HepG2 (cell line): ENCODE measurements around the gene TMED5. TPM values are rescaled to one million over a fixed set of nuclear protein-coding genes. Genes with fewer than 3 reads are reported as not detected.

ENCODE experiments used
- CBX5 ChIP-seq: sonication (generic); formaldehyde crosslinking; IDR thresholded peaks from 2 replicates; pipeline ENCODE4 v1.4.0; 2020; ENCODE audit warnings: missing genetic modification reagents, borderline replicate concordance
- CEBPB ChIP-seq: IDR thresholded peaks from 2 replicates; pipeline ENCODE4 v1.6.1; 2011; ENCODE audit warnings: low read depth, low read length, improper control_type of control experiment, borderline replicate concordance
- DZIP1 ChIP-seq: sonication (generic); formaldehyde crosslinking; IDR thresholded peaks from 2 replicates; pipeline ENCODE4 v1.5.0; 2020; ENCODE audit warnings: mild to moderate bottlenecking, missing genetic modification reagents
- FLYWCH1 ChIP-seq: sonication (generic); formaldehyde crosslinking; IDR thresholded peaks from 2 replicates; pipeline ENCODE4 v1.8.1; 2023; ENCODE audit warnings: mild to moderate bottlenecking, missing genetic modification reagents
- FOXJ3 ChIP-seq: sonication (generic); formaldehyde crosslinking; IDR thresholded peaks from 2 replicates; pipeline ENCODE4 v1.4.0; 2020; ENCODE audit warnings: missing genetic modification reagents, mild to moderate bottlenecking, borderline replicate concordance
- FOXO1 ChIP-seq: sonication (generic); formaldehyde crosslinking; IDR thresholded peaks from 2 replicates; pipeline ENCODE4 v1.4.0; 2020; ENCODE audit warnings: missing genetic modification reagents
- LCORL ChIP-seq, 2 experiments: fragments of 450-650 bp in 1 of 2; sonication (generic) in 1 of 2; formaldehyde crosslinking in 1 of 2; IDR thresholded peaks; 2 replicates each; pipeline versions ENCODE4 v1.5.0 to v1.6.1; 2017 to 2020; ENCODE audit warnings: antibody characterized with exemption in 1 of 2, missing genetic modification reagents in 1 of 2
- MBNL3 ChIP-seq: fragments of 250-450 bp; sonication (Bioruptor Pico); conservative IDR thresholded peaks from 2 replicates; pipeline ENCODE4 v1.8.0; 2022; ENCODE audit warnings: mild to moderate bottlenecking, inconsistent platforms
- MLX ChIP-seq: IDR thresholded peaks from 2 replicates; pipeline ENCODE4 v1.6.1; 2016
- PHF20 ChIP-seq: sonication (generic); formaldehyde crosslinking; IDR thresholded peaks from 2 replicates; pipeline ENCODE4 v1.5.0; 2020; ENCODE audit warnings: mild to moderate bottlenecking, missing genetic modification reagents
- PREB ChIP-seq: sonication (generic); formaldehyde crosslinking; IDR thresholded peaks from 2 replicates; pipeline ENCODE4 v1.4.0; 2020; ENCODE audit warnings: missing genetic modification reagents
- SCMH1 ChIP-seq: sonication (generic); formaldehyde crosslinking; IDR thresholded peaks from 2 replicates; pipeline ENCODE4 v1.9.0; 2021; ENCODE audit warnings: missing genetic modification reagents, mild to moderate bottlenecking, borderline replicate concordance
- SETDB1 ChIP-seq: sonication (generic); formaldehyde crosslinking; IDR thresholded peaks from 2 replicates; pipeline ENCODE4 v1.5.1; 2020; ENCODE audit warnings: missing genetic modification reagents, mild to moderate bottlenecking, borderline replicate concordance
- SP4 ChIP-seq: sonication (generic); formaldehyde crosslinking; IDR thresholded peaks from 2 replicates; pipeline ENCODE4 v1.8.1; 2023; ENCODE audit warnings: mild to moderate bottlenecking, missing genetic modification reagents
- SRY ChIP-seq: sonication (generic); formaldehyde crosslinking; IDR thresholded peaks from 2 replicates; pipeline ENCODE4 v1.8.0; 2022; ENCODE audit warnings: mild to moderate bottlenecking, missing genetic modification reagents
- U2AF1 ChIP-seq: fragments of 200-400 bp; formaldehyde crosslinking; optimal IDR thresholded peaks from 2 replicates; pipeline ENCODE3; 2017; ENCODE audit warnings: mild to moderate bottlenecking, low read depth, low read length
- ZNF280B ChIP-seq: sonication (generic); formaldehyde crosslinking; IDR thresholded peaks from 2 replicates; pipeline ENCODE4 v1.5.0; 2020; ENCODE audit warnings: missing genetic modification reagents, mild to moderate bottlenecking, borderline replicate concordance
- ZNF33B ChIP-seq: sonication (generic); formaldehyde crosslinking; IDR thresholded peaks from 2 replicates; pipeline ENCODE4 v1.5.1; 2020; ENCODE audit warnings: mild to moderate bottlenecking, missing genetic modification reagents
- ZNF383 ChIP-seq: sonication (generic); formaldehyde crosslinking; IDR thresholded peaks from 2 replicates; pipeline ENCODE4 v1.4.0; 2020; ENCODE audit warnings: missing genetic modification reagents, mild to moderate bottlenecking, borderline replicate concordance
- ZNF597 ChIP-seq: sonication (generic); formaldehyde crosslinking; IDR thresholded peaks from 2 replicates; pipeline ENCODE4 v1.5.0; 2020; ENCODE audit warnings: missing genetic modification reagents
- ZNF746 ChIP-seq: sonication (generic); formaldehyde crosslinking; IDR thresholded peaks from 2 replicates; pipeline ENCODE4 v1.8.0; 2022; ENCODE audit warnings: mild to moderate bottlenecking, missing genetic modification reagents
- ZSCAN29 ChIP-seq: sonication (generic); formaldehyde crosslinking; conservative IDR thresholded peaks from 2 replicates; pipeline ENCODE4 v1.4.0; 2020; ENCODE audit warnings: mild to moderate bottlenecking, missing genetic modification reagents
- polyA plus RNA-seq, 8 experiments: library from polyadenylated mRNA; depleted of rRNA in 3 of 8; stranded (reverse) in 7 of 8; unstranded in 1 of 8; fragments of >200 nt; fragmentation: Illumina TruSeq in 4 of 8; extraction: Trizol in 4 of 8; gene quantifications; 2 replicates each; pipeline versions ENCODE4 v1.2.1 to v1.2.3, GENCODE V29; 2011 to 2016; ENCODE audit warnings: low read depth in 4 of 8, missing spikeins in 1 of 8, mixed read lengths in 1 of 8; ENCODE audit not compliant: insufficient read depth in 1 of 8
- total RNA-seq, 5 experiments: library from RNA; depleted of rRNA; stranded (reverse); fragments of >200 nt; fragmentation: Illumina TruSeq; extraction: Trizol; gene quantifications; 2 replicates each; pipeline ENCODE4 v1.2.3, GENCODE V29; 2016; ENCODE audit warnings: low read depth in 1 of 5

TMED5 gene
- total and polyA plus RNA-seq, 2 of the 13 experiments (the other 11 are each of a cell fraction or from before 2014, with no cell fraction given) = 58.1 to 99.0 TPM

- TF ChIP-seq FLYWCH1 (CRISPR knock-in tag) = no peak
- no peak for TF ChIP-seq MBNL3 (CRISPR knock-in tag)
- no peak for TF ChIP-seq U2AF1
- TF ChIP-seq SP4 (CRISPR knock-in tag) = peak; percentile 78
- TF ChIP-seq ZNF597 (CRISPR knock-in tag) = 0 out of 2 replicates have a peak, but pooled peaks have one; percentile 16
- TF ChIP-seq FOXJ3 (CRISPR knock-in tag) = peak; percentile 69; the same call in 1 of the 2 replicates
- no peak; the same call in 1 of the 2 replicates for TF ChIP-seq ZNF383 (CRISPR knock-in tag)
- TF ChIP-seq ZNF33B (CRISPR knock-in tag) = peak; percentile 94
- peak; percentile 82; the same call in 1 of the 2 replicates for TF ChIP-seq ZNF280B
- peak; percentile 66; the same call in 1 of the 2 replicates for TF ChIP-seq SRY (CRISPR knock-in tag)
- no peak for TF ChIP-seq SCMH1 (CRISPR knock-in tag)
- peak; percentile 64; the same call in 1 of the 2 replicates for TF ChIP-seq ZNF746 (CRISPR knock-in tag)
- TF ChIP-seq SETDB1 (CRISPR knock-in tag) = no peak
- no peak for TF ChIP-seq ZSCAN29 (CRISPR knock-in tag)
- TF ChIP-seq LCORL (IDR thresholded peaks at IDR 0.05) = no peak
- TF ChIP-seq LCORL (CRISPR knock-in tag; IDR thresholded peaks at IDR 0.05) = peak; percentile 21; the same call in 1 of the 2 replicates
- TF ChIP-seq CBX5 = no peak; the same call in 1 of the 2 replicates
- TF ChIP-seq CEBPB = peak; percentile 92
- TF ChIP-seq PHF20 (CRISPR knock-in tag) = peak; percentile 53
- 0 out of 2 replicates have a peak, but pooled peaks have one; percentile 67 for TF ChIP-seq DZIP1 (CRISPR knock-in tag)
- TF ChIP-seq MLX (CRISPR knock-in tag) = no peak; the same call in 1 of the 2 replicates
- TF ChIP-seq FOXO1 (CRISPR knock-in tag) = no peak
- TF ChIP-seq PREB (CRISPR knock-in tag) = no peak
Measured at GRCh38 chr1:93179886-93180722, at the start of gene TMED5 (continued).
